NCI-H2227 (cell line): Measurements from ENCODE around the gene ACYP2.

ENCODE experiments used
- DNase-seq: peaks from one replicate; lab custom pipeline; 2025; ENCODE audit not compliant: unreplicated experiment; lab: John Stamatoyannopoulos, UW

ACYP2 gene

GRCh38 chr2:54149638-54150441, 34.4 kb downstream of the ACYP2 start:
- DNase-seq, result no peak

- DNase-seq, result no peak
Measured at GRCh38 chr2:54158311-54158710, 42.9 kb downstream of the ACYP2 start.

- DNase-seq, result no peak
Measured at GRCh38 chr2:54161660-54162424, 46.4 kb downstream of the ACYP2 start.

- no peak for DNase-seq
Measured at GRCh38 chr2:54164106-54164505, 48.7 kb downstream of the ACYP2 start.

- DNase-seq, result no peak
Measured at GRCh38 chr2:54166121-54166773, 50.8 kb downstream of the ACYP2 start.

- DNase-seq, result no peak
Measured at GRCh38 chr2:54176577-54176976, 61.2 kb downstream of the ACYP2 start.

- no peak for DNase-seq
Measured at GRCh38 chr2:54183281-54183680, 67.9 kb downstream of the ACYP2 start.

GRCh38 chr2:54183972-54184371, 68.6 kb downstream of the ACYP2 start:
- no peak for DNase-seq

GRCh38 chr2:54185105-54185504, 69.7 kb downstream of the ACYP2 start:
- DNase-seq, result no peak

- no peak for DNase-seq
Measured at GRCh38 chr2:54187331-54187730, 71.9 kb downstream of the ACYP2 start.

GRCh38 chr2:54189539-54189938, 74.1 kb downstream of the ACYP2 start:
- DNase-seq, result no peak

GRCh38 chr2:54191361-54192135, 76.1 kb downstream of the ACYP2 start:
- DNase-seq, result no peak

GRCh38 chr2:54194761-54195750, 79.6 kb downstream of the ACYP2 start:
- no peak for DNase-seq

GRCh38 chr2:54196646-54197045, 81.2 kb downstream of the ACYP2 start:
- DNase-seq, result no peak

GRCh38 chr2:54204476-54204875, 89.1 kb downstream of the ACYP2 start:
- no peak for DNase-seq

- DNase-seq, result peak; percentile 18
Measured at GRCh38 chr2:54206596-54206995, 91.2 kb downstream of the ACYP2 start.

GRCh38 chr2:54207666-54208195, 92.3 kb downstream of the ACYP2 start:
- DNase-seq, result no peak

- DNase-seq, result no peak
Measured at GRCh38 chr2:54208364-54209240, 93.2 kb downstream of the ACYP2 start.

GRCh38 chr2:54209379-54209778, 94.0 kb downstream of the ACYP2 start:
- no peak for DNase-seq
